IPS DF 6.9 (cell line): Measurements from ENCODE around the gene TRPM2.

Experiments used
- DNase-seq: peaks from one replicate; pipeline ENCODE4 v3.0.0-alpha.2; 2013; ENCODE audit warnings: low read depth, low spot score
- H3K27ac ChIP-seq: one replicate; pipeline ENCODE4 v1.5.1; 2013; ENCODE audit warnings: low read length, control low read depth
- H3K27me3 ChIP-seq: 2 replicates; pipeline ENCODE4 v1.6.1; 2013; ENCODE audit warnings: mild to moderate bottlenecking, low read length; ENCODE audit not compliant: control insufficient read depth, insufficient read depth
- H3K36me3 ChIP-seq: 2 replicates; pipeline ENCODE4 v1.6.1; 2013; ENCODE audit warnings: low read length; ENCODE audit not compliant: control insufficient read depth, insufficient read depth
- H3K4me1 ChIP-seq: 2 replicates; pipeline ENCODE4 v1.6.1; 2013; ENCODE audit warnings: low read length; ENCODE audit not compliant: control insufficient read depth, insufficient read depth
- H3K4me3 ChIP-seq: 2 replicates; pipeline ENCODE4 v1.5.1; 2013; ENCODE audit warnings: mild to moderate bottlenecking, low read length
- H3K9me3 ChIP-seq: 2 replicates; pipeline ENCODE4 v1.6.1; 2013; ENCODE audit warnings: low read length, inconsistent platforms; ENCODE audit not compliant: control insufficient read depth, insufficient read depth
- WGBS: extraction: QIAGEN DNeasy Blood & Tissue Kit; methylation state at CpG from one replicate; pipeline ENCODE4 v1.1.7; 2013; ENCODE audit warnings: mixed read lengths, missing lambda C conversion rate; ENCODE audit not compliant: insufficient read length, insufficient coverage; 5-methylcytosine and 5-hydroxymethylcytosine counted together

Gene TRPM2

GRCh38 chr21:44418108-44418875, 64.9 kb downstream of the TRPM2 start:
- Histone ChIP-seq H3K9me3 (no peaks in the 10 kb centered on the region; the same call in 1 of the 2 replicates), H3K36me3 (no peaks in the 10 kb centered on the region; the same call in 1 of the 2 replicates), H3K27me3 (no peaks in the 10 kb centered on the region)

GRCh38 chr21:44418876-44419230, 65.4 kb downstream of the TRPM2 start:
- no peaks in the 10 kb centered on the region; the same call in 1 of the 2 replicates for H3K9me3 ChIP-seq
- DNase-seq: no peak
- H3K4me1 ChIP-seq: no peaks in the 10 kb centered on the region
- no CpG with 5 or more reads among the region's 8 CpGs for WGBS
- H3K27ac ChIP-seq: no peak overlapping the region
- no peaks in the 10 kb centered on the region for H3K27me3 ChIP-seq
- H3K36me3 ChIP-seq: no peaks in the 10 kb centered on the region; the same call in 1 of the 2 replicates
- no peak overlapping the region for H3K4me3 ChIP-seq

More at GRCh38 chr21:44418108-44418875, 64.9 kb downstream of the TRPM2 start:
- H3K4me1 ChIP-seq: no peaks in the 10 kb centered on the region
- H3K27ac ChIP-seq: no peak overlapping the region
- no peak overlapping the region for H3K4me3 ChIP-seq
- DNase-seq: no peak
- WGBS: no CpG with 5 or more reads among the region's 25 CpGs

- Histone ChIP-seq H3K4me1 (no peaks in the 10 kb centered on the region), H3K27ac (no peak overlapping the region), H3K27me3 (no peaks in the 10 kb centered on the region), H3K36me3 (no peaks in the 10 kb centered on the region; the same call in 1 of the 2 replicates), H3K4me3 (no peak overlapping the region), H3K9me3 (no peaks in the 10 kb centered on the region; the same call in 1 of the 2 replicates)
- no peak for DNase-seq
- WGBS: no CpG with 5 or more reads among the region's 3 CpGs
Measured at GRCh38 chr21:44419679-44420078, 66.3 kb downstream of the TRPM2 start.

GRCh38 chr21:44420416-44421205, 67.2 kb downstream of the TRPM2 start:
- Histone ChIP-seq H3K4me3 (no peak overlapping the region), H3K4me1 (no peaks in the 10 kb centered on the region), H3K27me3 (no peaks in the 10 kb centered on the region), H3K9me3 (no peaks in the 10 kb centered on the region; the same call in 1 of the 2 replicates), H3K36me3 (no peaks in the 10 kb centered on the region; the same call in 1 of the 2 replicates), H3K27ac (no peak overlapping the region)
- no peak for DNase-seq
- no CpG with 5 or more reads among the region's 14 CpGs for WGBS

GRCh38 chr21:44421901-44422840, 68.8 kb downstream of the TRPM2 start:
- Histone ChIP-seq H3K9me3 (no peaks in the 10 kb centered on the region; the same call in 1 of the 2 replicates), H3K4me1 (no peaks in the 10 kb centered on the region), H3K36me3 (no peaks in the 10 kb centered on the region; the same call in 1 of the 2 replicates), H3K27me3 (no peaks in the 10 kb centered on the region), H3K27ac (no peak overlapping the region), H3K4me3 (no peak overlapping the region)
- DNase-seq: no peak
- WGBS: no CpG with 5 or more reads among the region's 26 CpGs

GRCh38 chr21:44423312-44423821, 69.9 kb downstream of the TRPM2 start:
- Histone ChIP-seq H3K27ac (no peak overlapping the region), H3K36me3 (no peaks in the 10 kb centered on the region; the same call in 1 of the 2 replicates), H3K4me1 (no peaks in the 10 kb centered on the region; the same call in 1 of the 2 replicates), H3K27me3 (no peaks in the 10 kb centered on the region), H3K9me3 (no peaks in the 10 kb centered on the region; the same call in 1 of the 2 replicates), H3K4me3 (no peak overlapping the region)
- no CpG with 5 or more reads among the region's 12 CpGs for WGBS
- no peak for DNase-seq

GRCh38 chr21:44423941-44424607, 70.7 kb downstream of the TRPM2 start:
- WGBS: no CpG with 5 or more reads among the region's 17 CpGs
- no peaks in the 10 kb centered on the region; the same call in 1 of the 2 replicates for H3K4me1 ChIP-seq
- DNase-seq: no peak
- H3K27me3 ChIP-seq: no peaks in the 10 kb centered on the region
- H3K36me3 ChIP-seq: no peaks in the 10 kb centered on the region; the same call in 1 of the 2 replicates
- H3K27ac ChIP-seq: no peak overlapping the region
- no peak overlapping the region for H3K4me3 ChIP-seq
- no peaks in the 10 kb centered on the region for H3K9me3 ChIP-seq

- DNase-seq: no peak
- Histone ChIP-seq H3K4me1 (no peaks in the 10 kb centered on the region; the same call in 1 of the 2 replicates), H3K27ac (no peak overlapping the region), H3K27me3 (no peaks in the 10 kb centered on the region), H3K4me3 (no peak overlapping the region), H3K9me3 (no peaks in the 10 kb centered on the region), H3K36me3 (no peaks in the 10 kb centered on the region; the same call in 1 of the 2 replicates)
- no CpG with 5 or more reads among the region's 30 CpGs for WGBS
Measured at GRCh38 chr21:44424608-44425306, 71.3 kb downstream of the TRPM2 start.

- no peak overlapping the region for H3K4me3 ChIP-seq
Measured at GRCh38 chr21:44425307-44425894, 72.0 kb downstream of the TRPM2 start.

More at GRCh38 chr21:44425307-44425894, 72.0 kb downstream of the TRPM2 start:
- Histone ChIP-seq H3K4me1 (no peaks in the 10 kb centered on the region; the same call in 1 of the 2 replicates), H3K9me3 (no peaks in the 10 kb centered on the region), H3K36me3 (no peaks in the 10 kb centered on the region; the same call in 1 of the 2 replicates), H3K27ac (no peak overlapping the region), H3K27me3 (no peaks in the 10 kb centered on the region)
- WGBS: no CpG with 5 or more reads among the region's 40 CpGs
- DNase-seq: no peak
